Measurements from ENCODE around the gene SLC7A1. TPM values are rescaled to one million over a fixed set of nuclear protein-coding genes. Genes with fewer than 3 reads are reported as not detected.

The SLC7A1 gene
- total RNA-seq, 1 donor from 2014 or later: 85.0 TPM

DNA sequence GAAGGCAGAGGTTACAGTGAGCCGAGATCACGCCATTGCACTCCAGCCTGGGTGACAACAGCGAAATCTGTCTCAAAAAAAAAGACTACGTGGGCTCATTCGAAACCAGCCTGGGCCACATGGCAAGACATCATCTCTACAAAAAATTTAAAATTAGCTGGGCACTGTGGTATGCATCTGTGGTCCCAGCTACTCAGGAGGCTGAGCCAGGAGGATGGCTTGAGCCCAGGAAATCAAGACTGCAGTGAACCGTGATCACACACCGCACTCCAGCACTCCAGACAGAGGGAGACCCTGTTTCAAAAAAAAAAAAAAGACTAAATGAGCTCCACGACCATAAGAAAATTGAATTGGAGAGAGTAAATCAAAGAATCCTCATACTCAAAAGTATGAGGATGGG is 53.1 kb downstream of the SLC7A1 start:
- DNase-seq (no peak), ATAC-seq (ENCODE audit: low read depth) (no peak)
- H3K4me1 Mint-ChIP-seq: peaks cover 20% of the 10 kb centered on the region
- peaks cover 66% of the 10 kb centered on the region for H3K36me3 Mint-ChIP-seq (ENCODE audit: low read depth)
- intact Hi-C loops (cut with micrococcal nuclease): loop anchor here (2.0 to 10.0 kb wide), 2 partner anchors 52 to 162 kb away; partner anchors contain the start of gene SLC7A1
- TF ChIP-seq, protein P1, sequence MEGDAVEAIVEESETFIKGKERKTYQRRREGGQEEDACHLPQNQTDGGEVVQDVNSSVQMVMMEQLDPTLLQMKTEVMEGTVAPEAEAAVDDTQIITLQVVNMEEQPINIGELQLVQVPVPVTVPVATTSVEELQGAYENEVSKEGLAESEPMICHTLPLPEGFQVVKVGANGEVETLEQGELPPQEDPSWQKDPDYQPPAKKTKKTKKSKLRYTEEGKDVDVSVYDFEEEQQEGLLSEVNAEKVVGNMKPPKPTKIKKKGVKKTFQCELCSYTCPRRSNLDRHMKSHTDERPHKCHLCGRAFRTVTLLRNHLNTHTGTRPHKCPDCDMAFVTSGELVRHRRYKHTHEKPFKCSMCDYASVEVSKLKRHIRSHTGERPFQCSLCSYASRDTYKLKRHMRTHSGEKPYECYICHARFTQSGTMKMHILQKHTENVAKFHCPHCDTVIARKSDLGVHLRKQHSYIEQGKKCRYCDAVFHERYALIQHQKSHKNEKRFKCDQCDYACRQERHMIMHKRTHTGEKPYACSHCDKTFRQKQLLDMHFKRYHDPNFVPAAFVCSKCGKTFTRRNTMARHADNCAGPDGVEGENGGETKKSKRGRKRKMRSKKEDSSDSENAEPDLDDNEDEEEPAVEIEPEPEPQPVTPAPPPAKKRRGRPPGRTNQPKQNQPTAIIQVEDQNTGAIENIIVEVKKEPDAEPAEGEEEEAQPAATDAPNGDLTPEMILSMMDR (IDR thresholded peaks at IDR 0.05): no peak
- no peaks in the 10 kb centered on the region for H3K27me3 Mint-ChIP-seq
- POLR2A ChIA-PET: interaction anchor here (0.7 kb wide), 1 partner anchor 32 kb away, joined by 3 read pairs; no protein-coding TSS in a partner anchor
- H3K27ac Mint-ChIP-seq: no peak overlapping the region
- no peaks in the 10 kb centered on the region for H3K9me3 Mint-ChIP-seq
- CTCF ChIA-PET: no interaction called here
- H3K4me3 Mint-ChIP-seq: no peak overlapping the region

DNA sequence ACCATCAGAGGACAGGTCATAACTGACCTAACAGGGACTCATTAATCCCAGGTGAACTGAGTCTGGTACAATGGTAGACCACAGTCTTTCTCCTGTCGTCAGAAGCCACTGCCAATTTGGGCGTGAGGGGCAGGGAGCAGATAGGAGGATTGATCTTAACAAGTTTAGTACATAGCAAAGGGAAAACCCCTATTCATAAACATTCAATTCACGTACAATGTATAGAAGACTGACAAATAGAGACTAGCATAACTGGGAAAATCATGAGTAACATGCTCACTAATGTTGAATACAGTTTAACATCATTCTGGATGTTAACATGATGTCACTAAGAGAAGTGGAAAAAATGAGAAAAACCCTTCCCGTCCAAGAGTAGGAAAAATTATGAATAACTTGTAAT is 54.1 kb downstream of the SLC7A1 start:
- Mint-ChIP-seq H3K36me3 (ENCODE audit: low read depth) (peaks cover 62% of the 10 kb centered on the region), H3K9me3 (no peaks in the 10 kb centered on the region), H3K27me3 (no peaks in the 10 kb centered on the region), H3K4me1 (peaks cover 20% of the 10 kb centered on the region), H3K4me3 (no peak overlapping the region), H3K27ac (no peak overlapping the region)
- ChIA-PET POLR2A (no interaction called here), CTCF (no interaction called here)
- TF ChIP-seq, protein P1 (IDR thresholded peaks at IDR 0.05): no peak
- no peak for ATAC-seq (ENCODE audit: low read depth)
- intact Hi-C loops (cut with micrococcal nuclease): loop anchor here (10.0 kb wide), 1 partner anchor 163 kb away; no protein-coding TSS in a partner anchor
- no peak for DNase-seq

DNA sequence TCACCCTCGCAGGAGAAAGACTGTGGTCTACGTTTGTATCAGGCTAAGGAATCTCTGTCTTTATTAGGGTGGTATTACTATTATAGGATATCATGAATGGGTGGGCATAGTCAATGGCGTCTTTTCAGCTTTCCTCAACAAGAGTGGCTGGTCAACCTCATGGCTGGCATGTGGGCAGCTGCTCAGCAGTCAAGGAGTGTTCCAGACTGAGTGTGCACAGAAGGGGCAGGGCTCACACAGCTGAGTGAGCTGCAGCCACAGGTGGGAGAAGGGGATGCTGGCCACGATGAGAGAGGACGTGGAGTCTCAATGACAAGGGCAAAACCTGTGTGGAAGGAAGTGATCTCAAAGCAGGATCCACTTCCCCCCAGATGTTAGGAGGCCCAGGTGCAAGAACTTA is 54.7 kb downstream of the SLC7A1 start:
- H3K27me3 Mint-ChIP-seq: no peaks in the 10 kb centered on the region
- H3K36me3 Mint-ChIP-seq (ENCODE audit: low read depth): peaks cover 66% of the 10 kb centered on the region
- no peak for ATAC-seq (ENCODE audit: low read depth)
- peaks cover 20% of the 10 kb centered on the region for H3K4me1 Mint-ChIP-seq
- no peak overlapping the region for H3K4me3 Mint-ChIP-seq
- intact Hi-C loops (cut with micrococcal nuclease): loop anchor here (10.0 kb wide), 1 partner anchor 164 kb away; no protein-coding TSS in a partner anchor
- ChIA-PET CTCF (no interaction called here), POLR2A (no interaction called here)
- H3K27ac Mint-ChIP-seq: no peak overlapping the region
- H3K9me3 Mint-ChIP-seq: no peaks in the 10 kb centered on the region
- no peak for DNase-seq
- TF ChIP-seq, protein P1 (IDR thresholded peaks at IDR 0.05): no peak

DNA sequence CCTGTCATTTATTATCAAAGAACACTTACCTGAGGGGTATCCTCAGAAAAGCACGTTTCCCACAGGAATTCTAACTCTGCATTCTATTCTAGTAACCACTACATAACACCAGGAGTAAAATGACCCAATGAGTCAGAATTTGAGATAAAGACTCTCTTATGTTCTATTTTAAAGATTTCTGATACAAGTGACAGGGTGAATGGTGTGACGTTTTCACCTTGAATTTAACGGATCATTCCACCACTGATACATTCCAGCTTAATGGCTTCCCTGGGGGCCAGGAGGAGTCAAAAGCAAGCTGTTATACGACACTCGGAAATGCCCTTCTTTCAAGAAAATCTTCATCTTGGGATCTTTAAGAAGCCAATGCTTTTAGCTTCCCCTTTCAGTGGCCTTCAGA is 55.2 kb downstream of the SLC7A1 start:
- H3K27me3 Mint-ChIP-seq: no peaks in the 10 kb centered on the region
- CTCF ChIA-PET: no interaction called here
- ATAC-seq (ENCODE audit: low read depth): no peak
- H3K4me3 Mint-ChIP-seq: no peak overlapping the region
- POLR2A ChIA-PET: no interaction called here
- H3K4me1 Mint-ChIP-seq: peaks cover 20% of the 10 kb centered on the region
- TF ChIP-seq, protein P1 (IDR thresholded peaks at IDR 0.05): no peak
- intact Hi-C loops (cut with micrococcal nuclease): loop anchor here (10.0 kb wide), 1 partner anchor 164 kb away; no protein-coding TSS in a partner anchor
- DNase-seq: no peak
- no peak overlapping the region for H3K27ac Mint-ChIP-seq
- peaks cover 66% of the 10 kb centered on the region for H3K36me3 Mint-ChIP-seq (ENCODE audit: low read depth)
- no peaks in the 10 kb centered on the region for H3K9me3 Mint-ChIP-seq

DNA sequence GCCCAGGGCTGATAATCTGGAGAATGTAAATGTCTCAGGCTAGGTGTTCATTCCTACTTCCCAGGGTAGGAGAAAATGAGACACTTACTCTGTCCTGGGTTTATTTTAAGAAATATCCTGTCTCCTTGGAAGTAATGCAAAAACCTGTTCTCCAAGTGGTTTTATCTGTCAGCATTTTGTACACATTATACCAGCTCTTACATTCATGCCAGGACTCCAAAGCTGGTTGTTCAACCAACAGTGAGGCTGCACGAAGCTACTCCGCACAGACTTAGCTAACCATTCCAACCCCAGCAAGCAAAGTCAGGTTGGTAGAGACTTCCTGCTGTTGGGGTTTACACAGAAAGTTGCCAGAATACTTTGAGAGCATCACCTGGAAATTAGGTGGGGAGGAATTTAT is 55.6 kb downstream of the SLC7A1 start:
- no peak for ATAC-seq (ENCODE audit: low read depth)
- Mint-ChIP-seq H3K36me3 (ENCODE audit: low read depth) (peaks cover 67% of the 10 kb centered on the region), H3K4me3 (no peak overlapping the region), H3K27ac (no peak overlapping the region), H3K9me3 (no peaks in the 10 kb centered on the region), H3K27me3 (no peaks in the 10 kb centered on the region), H3K4me1 (peaks cover 20% of the 10 kb centered on the region)
- TF ChIP-seq, protein P1 (IDR thresholded peaks at IDR 0.05): no peak
- ChIA-PET POLR2A (no interaction called here), CTCF (no interaction called here)
- no peak for DNase-seq
- intact Hi-C loops (cut with micrococcal nuclease): loop anchor here (10.0 kb wide), 1 partner anchor 165 kb away; no protein-coding TSS in a partner anchor

All from activated B cell treated with CpG ODN at 0.5 μM for 24 hours (primary cell).